OCI-LY1 (cell line): Measurements from ENCODE around the gene ADAMTSL1.

Experiments
- H2AFZ ChIP-seq: fragments of 200-600 bp; sonication (generic), shearing (Covaris generic); 2 replicates; pipeline ENCODE4 v1.6.0; 2014; ENCODE audit warnings: antibody characterized with exemption, mild to moderate bottlenecking, low read length
- H3F3A ChIP-seq: fragments of 200-600 bp; sonication (generic), shearing (Covaris generic); 2 replicates; pipeline ENCODE4 v1.6.0; 2014; ENCODE audit warnings: mild to moderate bottlenecking, antibody characterized with exemption, low read length, moderate library complexity; ENCODE audit not compliant: insufficient read depth
- H3K27ac ChIP-seq: fragments of 200-600 bp; sonication (generic); 2 replicates; pipeline ENCODE4 v1.5.1; 2014; ENCODE audit warnings: low read length, mixed run types, mild to moderate bottlenecking, low read depth; ENCODE audit not compliant: poor library complexity, severe bottlenecking
- H3K27me3 ChIP-seq: fragments of 200-600 bp; sonication (generic); 2 replicates; pipeline ENCODE4 v1.6.0; 2014; ENCODE audit warnings: antibody characterized with exemption, mild to moderate bottlenecking, low read length, moderate library complexity; ENCODE audit not compliant: insufficient read depth
- H3K36me3 ChIP-seq: fragments of 200-600 bp; sonication (generic); 2 replicates; pipeline ENCODE4 v1.6.1; 2014; ENCODE audit warnings: mild to moderate bottlenecking, antibody characterized with exemption, low read length, moderate library complexity, mixed read lengths; ENCODE audit not compliant: insufficient read depth
- H3K4me1 ChIP-seq: fragments of 200-600 bp; sonication (generic); 2 replicates; pipeline ENCODE4 v1.5.1; 2014; ENCODE audit warnings: mild to moderate bottlenecking, low read length, moderate library complexity; ENCODE audit not compliant: insufficient read depth, severe bottlenecking
- H3K4me2 ChIP-seq: fragments of 200-600 bp; sonication (generic), shearing (Covaris generic); 2 replicates; pipeline ENCODE4 v1.6.1; 2014; ENCODE audit warnings: low read length
- H3K4me3 ChIP-seq: fragments of 200-600 bp; sonication (generic); 2 replicates; pipeline ENCODE4 v1.5.1; 2014; ENCODE audit warnings: low read length, low read depth, mild to moderate bottlenecking, mixed read lengths; ENCODE audit not compliant: poor library complexity, severe bottlenecking
- H3K79me2 ChIP-seq: fragments of 200-600 bp; shearing (Covaris generic); 2 replicates; pipeline ENCODE4 v1.6.1; 2016; ENCODE audit warnings: mixed run types, low read length, mixed read lengths; ENCODE audit not compliant: insufficient read depth
- H3K9ac ChIP-seq: fragments of 200-600 bp; sonication (generic), shearing (Covaris generic); 2 replicates; pipeline ENCODE4 v1.6.1; 2014; ENCODE audit warnings: mild to moderate bottlenecking, low read length, mixed read lengths
- H3K9me2 ChIP-seq: fragments of 200-600 bp; sonication (generic), shearing (Covaris generic); 2 replicates; pipeline ENCODE4 v1.6.1; 2014; ENCODE audit warnings: low read depth, mild to moderate bottlenecking, low read length, mixed read lengths
- H3K9me3 ChIP-seq: fragments of 200-600 bp; shearing (Covaris generic); 2 replicates; pipeline ENCODE4 v1.6.1; 2014; ENCODE audit warnings: low read length, mixed read lengths
- H4K20me1 ChIP-seq: fragments of 200-600 bp; sonication (generic), shearing (Covaris generic); 2 replicates; pipeline ENCODE4 v1.6.0; 2016; ENCODE audit warnings: mild to moderate bottlenecking, low read length; ENCODE audit not compliant: insufficient read depth
- EZH2 ChIP-seq: fragments of 200-600 bp; sonication (generic), shearing (Covaris generic); IDR thresholded peaks from 2 replicates; pipeline ENCODE4 v1.8.0; 2017; ENCODE audit warnings: borderline replicate concordance, mixed run types, mild to moderate bottlenecking, antibody characterized with exemption, low read length, moderate library complexity, mixed read lengths
- TF ChIP-seq, protein P1 (sequence below): fragments of 200-600 bp; sonication (generic), shearing (Covaris generic); IDR thresholded peaks from 2 replicates; pipeline ENCODE4 v1.5.1; 2017; ENCODE audit warnings: mild to moderate bottlenecking, antibody characterized with exemption, low read length, moderate library complexity, mixed read lengths

The ADAMTSL1 gene

DNA sequence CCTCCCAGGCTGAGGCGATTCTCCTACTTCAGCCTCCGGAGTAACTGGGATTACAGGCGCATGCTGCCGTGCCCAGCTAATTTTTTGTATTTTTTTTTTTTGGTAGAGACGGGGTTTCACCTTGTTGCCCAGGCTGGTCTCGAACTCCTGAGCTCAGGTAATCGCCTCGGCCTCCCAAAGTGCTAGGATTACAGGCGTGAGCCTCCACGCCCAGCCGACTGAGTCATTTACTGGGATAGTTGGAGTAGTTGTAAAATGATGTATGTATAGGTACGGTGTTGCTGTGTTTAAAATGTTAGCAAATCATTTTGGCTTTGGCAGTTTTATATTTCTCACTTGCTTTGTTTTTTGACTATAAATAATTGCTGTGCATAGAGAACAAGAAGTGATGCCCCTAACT lies 209.4 kb downstream of the ADAMTSL1 start:
- no peaks in the 10 kb centered on the region for H3K9me2 ChIP-seq
- H3K27ac ChIP-seq = no peak overlapping the region
- no peaks in the 10 kb centered on the region for H3K9me3 ChIP-seq
- no peak overlapping the region for H3K9ac ChIP-seq
- H3K4me3 ChIP-seq = no peak overlapping the region
- no peaks in the 10 kb centered on the region for H3K27me3 ChIP-seq
- no peak overlapping the region for H2AFZ ChIP-seq
- no peaks in the 10 kb centered on the region for H3K4me1 ChIP-seq
- H3K4me2 ChIP-seq = no peak overlapping the region
- no peaks in the 10 kb centered on the region for H3K36me3 ChIP-seq
- TF ChIP-seq EZH2 = no peak
- TF ChIP-seq, protein P1, sequence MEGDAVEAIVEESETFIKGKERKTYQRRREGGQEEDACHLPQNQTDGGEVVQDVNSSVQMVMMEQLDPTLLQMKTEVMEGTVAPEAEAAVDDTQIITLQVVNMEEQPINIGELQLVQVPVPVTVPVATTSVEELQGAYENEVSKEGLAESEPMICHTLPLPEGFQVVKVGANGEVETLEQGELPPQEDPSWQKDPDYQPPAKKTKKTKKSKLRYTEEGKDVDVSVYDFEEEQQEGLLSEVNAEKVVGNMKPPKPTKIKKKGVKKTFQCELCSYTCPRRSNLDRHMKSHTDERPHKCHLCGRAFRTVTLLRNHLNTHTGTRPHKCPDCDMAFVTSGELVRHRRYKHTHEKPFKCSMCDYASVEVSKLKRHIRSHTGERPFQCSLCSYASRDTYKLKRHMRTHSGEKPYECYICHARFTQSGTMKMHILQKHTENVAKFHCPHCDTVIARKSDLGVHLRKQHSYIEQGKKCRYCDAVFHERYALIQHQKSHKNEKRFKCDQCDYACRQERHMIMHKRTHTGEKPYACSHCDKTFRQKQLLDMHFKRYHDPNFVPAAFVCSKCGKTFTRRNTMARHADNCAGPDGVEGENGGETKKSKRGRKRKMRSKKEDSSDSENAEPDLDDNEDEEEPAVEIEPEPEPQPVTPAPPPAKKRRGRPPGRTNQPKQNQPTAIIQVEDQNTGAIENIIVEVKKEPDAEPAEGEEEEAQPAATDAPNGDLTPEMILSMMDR = no peak
- no peaks in the 10 kb centered on the region for H3K79me2 ChIP-seq
- no peaks in the 10 kb centered on the region for H3F3A ChIP-seq
- H4K20me1 ChIP-seq = no peaks in the 10 kb centered on the region

DNA sequence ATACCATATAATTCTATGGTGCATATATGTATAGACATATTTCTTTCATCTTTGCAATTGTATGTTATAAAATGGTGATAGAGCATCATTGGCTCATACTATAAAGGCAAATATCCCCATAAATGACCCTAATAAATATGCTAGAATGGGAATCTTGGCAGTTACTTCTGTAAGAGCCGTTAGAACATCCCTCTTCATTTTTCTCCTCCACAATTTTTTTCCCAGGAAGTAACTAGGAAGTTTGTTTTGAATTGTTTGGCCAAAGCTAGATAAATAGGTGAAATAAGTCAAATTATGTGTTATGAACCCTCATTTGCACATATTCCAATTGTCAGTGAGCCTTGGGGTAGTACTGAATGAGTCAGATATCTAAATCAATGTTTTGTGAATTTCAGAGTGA lies 209.9 kb downstream of the ADAMTSL1 start:
- Histone ChIP-seq H3F3A (no peaks in the 10 kb centered on the region), H3K4me3 (no peak overlapping the region), H3K9me3 (no peaks in the 10 kb centered on the region), H3K4me1 (no peaks in the 10 kb centered on the region), H4K20me1 (no peaks in the 10 kb centered on the region), H3K79me2 (no peaks in the 10 kb centered on the region), H3K9me2 (no peaks in the 10 kb centered on the region), H2AFZ (no peak overlapping the region), H3K27ac (no peak overlapping the region), H3K4me2 (no peak overlapping the region), H3K36me3 (no peaks in the 10 kb centered on the region), H3K9ac (no peak overlapping the region), H3K27me3 (no peaks in the 10 kb centered on the region)
- TF ChIP-seq, protein P1 = no peak
- TF ChIP-seq EZH2 = no peak

DNA sequence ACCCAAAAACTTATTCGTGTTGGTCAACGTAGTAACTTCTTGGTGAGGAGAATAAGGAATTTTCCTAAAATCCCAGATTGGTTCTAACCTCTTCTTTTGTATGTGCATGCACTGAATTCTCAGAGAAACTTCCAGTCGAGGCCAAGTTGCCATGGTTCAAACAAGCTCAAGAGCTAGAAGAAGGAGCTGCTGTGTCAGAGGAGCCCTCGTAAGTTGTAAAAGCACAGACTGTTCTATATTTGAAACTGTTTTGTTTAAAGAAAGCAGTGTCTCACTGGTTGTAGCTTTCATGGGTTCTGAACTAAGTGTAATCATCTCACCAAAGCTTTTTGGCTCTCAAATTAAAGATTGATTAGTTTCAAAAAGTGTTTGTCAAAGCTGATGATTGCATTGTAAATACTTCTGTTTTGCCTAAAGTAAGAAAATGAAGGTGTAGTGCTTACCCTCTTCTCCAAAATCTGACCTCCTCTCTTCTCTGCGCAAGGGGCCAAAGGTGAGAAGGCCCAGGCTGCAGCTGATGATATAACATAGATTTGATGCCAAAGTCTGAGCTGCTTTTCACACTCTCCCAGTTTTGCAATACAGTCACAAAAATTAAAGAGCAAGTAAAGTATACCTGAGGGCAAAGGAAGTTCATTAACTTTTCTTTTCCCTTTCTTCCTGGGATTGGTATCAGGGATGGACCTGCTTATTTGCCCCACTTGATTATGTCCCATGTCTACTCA lies 210.8 kb downstream of the ADAMTSL1 start:
- H3K9me2 ChIP-seq = no peaks in the 10 kb centered on the region
- H3K27me3 ChIP-seq = no peaks in the 10 kb centered on the region
- no peaks in the 10 kb centered on the region for H3F3A ChIP-seq
- H3K9ac ChIP-seq = no peak overlapping the region
- no peaks in the 10 kb centered on the region for H3K36me3 ChIP-seq
- no peaks in the 10 kb centered on the region for H3K4me1 ChIP-seq
- H2AFZ ChIP-seq = no peak overlapping the region
- no peaks in the 10 kb centered on the region for H3K79me2 ChIP-seq
- TF ChIP-seq, protein P1 = no peak
- TF ChIP-seq EZH2 = no peak
- H3K4me2 ChIP-seq = no peak overlapping the region
- no peak overlapping the region for H3K4me3 ChIP-seq
- no peak overlapping the region for H3K27ac ChIP-seq
- H4K20me1 ChIP-seq = no peaks in the 10 kb centered on the region
- H3K9me3 ChIP-seq = no peaks in the 10 kb centered on the region
